ENCODE results near the gene LRP1B. TPM values are rescaled to one million over a fixed set of nuclear protein-coding genes. Genes with fewer than 3 reads are reported as not detected.

The LRP1B gene
- total and polyA plus RNA-seq, 2 of the 8 experiments (the other 6 are each of a cell fraction or from before 2014, with no cell fraction given) = 0.03 TPM; not detected in 1

DNA sequence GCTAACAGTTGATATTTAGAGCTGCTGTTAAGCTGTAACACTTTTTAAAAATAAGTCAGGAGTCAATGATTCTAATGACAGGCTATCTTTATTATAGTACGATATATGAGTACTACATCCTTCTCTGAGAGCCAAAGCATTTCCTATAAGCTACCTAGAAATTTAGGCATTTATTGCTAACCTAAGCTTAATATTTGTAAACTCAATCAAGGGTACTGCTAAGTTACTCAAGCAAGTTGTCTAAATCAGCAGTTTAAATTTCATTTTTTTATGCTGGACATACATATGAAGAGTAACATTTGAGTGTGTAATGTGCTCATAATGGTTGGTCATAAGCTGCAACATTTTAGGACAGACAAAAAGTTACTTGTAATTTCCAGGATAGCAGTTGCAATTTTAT, 1774.1 kb downstream of the LRP1B start (continued):
- TF ChIP-seq, protein P1, sequence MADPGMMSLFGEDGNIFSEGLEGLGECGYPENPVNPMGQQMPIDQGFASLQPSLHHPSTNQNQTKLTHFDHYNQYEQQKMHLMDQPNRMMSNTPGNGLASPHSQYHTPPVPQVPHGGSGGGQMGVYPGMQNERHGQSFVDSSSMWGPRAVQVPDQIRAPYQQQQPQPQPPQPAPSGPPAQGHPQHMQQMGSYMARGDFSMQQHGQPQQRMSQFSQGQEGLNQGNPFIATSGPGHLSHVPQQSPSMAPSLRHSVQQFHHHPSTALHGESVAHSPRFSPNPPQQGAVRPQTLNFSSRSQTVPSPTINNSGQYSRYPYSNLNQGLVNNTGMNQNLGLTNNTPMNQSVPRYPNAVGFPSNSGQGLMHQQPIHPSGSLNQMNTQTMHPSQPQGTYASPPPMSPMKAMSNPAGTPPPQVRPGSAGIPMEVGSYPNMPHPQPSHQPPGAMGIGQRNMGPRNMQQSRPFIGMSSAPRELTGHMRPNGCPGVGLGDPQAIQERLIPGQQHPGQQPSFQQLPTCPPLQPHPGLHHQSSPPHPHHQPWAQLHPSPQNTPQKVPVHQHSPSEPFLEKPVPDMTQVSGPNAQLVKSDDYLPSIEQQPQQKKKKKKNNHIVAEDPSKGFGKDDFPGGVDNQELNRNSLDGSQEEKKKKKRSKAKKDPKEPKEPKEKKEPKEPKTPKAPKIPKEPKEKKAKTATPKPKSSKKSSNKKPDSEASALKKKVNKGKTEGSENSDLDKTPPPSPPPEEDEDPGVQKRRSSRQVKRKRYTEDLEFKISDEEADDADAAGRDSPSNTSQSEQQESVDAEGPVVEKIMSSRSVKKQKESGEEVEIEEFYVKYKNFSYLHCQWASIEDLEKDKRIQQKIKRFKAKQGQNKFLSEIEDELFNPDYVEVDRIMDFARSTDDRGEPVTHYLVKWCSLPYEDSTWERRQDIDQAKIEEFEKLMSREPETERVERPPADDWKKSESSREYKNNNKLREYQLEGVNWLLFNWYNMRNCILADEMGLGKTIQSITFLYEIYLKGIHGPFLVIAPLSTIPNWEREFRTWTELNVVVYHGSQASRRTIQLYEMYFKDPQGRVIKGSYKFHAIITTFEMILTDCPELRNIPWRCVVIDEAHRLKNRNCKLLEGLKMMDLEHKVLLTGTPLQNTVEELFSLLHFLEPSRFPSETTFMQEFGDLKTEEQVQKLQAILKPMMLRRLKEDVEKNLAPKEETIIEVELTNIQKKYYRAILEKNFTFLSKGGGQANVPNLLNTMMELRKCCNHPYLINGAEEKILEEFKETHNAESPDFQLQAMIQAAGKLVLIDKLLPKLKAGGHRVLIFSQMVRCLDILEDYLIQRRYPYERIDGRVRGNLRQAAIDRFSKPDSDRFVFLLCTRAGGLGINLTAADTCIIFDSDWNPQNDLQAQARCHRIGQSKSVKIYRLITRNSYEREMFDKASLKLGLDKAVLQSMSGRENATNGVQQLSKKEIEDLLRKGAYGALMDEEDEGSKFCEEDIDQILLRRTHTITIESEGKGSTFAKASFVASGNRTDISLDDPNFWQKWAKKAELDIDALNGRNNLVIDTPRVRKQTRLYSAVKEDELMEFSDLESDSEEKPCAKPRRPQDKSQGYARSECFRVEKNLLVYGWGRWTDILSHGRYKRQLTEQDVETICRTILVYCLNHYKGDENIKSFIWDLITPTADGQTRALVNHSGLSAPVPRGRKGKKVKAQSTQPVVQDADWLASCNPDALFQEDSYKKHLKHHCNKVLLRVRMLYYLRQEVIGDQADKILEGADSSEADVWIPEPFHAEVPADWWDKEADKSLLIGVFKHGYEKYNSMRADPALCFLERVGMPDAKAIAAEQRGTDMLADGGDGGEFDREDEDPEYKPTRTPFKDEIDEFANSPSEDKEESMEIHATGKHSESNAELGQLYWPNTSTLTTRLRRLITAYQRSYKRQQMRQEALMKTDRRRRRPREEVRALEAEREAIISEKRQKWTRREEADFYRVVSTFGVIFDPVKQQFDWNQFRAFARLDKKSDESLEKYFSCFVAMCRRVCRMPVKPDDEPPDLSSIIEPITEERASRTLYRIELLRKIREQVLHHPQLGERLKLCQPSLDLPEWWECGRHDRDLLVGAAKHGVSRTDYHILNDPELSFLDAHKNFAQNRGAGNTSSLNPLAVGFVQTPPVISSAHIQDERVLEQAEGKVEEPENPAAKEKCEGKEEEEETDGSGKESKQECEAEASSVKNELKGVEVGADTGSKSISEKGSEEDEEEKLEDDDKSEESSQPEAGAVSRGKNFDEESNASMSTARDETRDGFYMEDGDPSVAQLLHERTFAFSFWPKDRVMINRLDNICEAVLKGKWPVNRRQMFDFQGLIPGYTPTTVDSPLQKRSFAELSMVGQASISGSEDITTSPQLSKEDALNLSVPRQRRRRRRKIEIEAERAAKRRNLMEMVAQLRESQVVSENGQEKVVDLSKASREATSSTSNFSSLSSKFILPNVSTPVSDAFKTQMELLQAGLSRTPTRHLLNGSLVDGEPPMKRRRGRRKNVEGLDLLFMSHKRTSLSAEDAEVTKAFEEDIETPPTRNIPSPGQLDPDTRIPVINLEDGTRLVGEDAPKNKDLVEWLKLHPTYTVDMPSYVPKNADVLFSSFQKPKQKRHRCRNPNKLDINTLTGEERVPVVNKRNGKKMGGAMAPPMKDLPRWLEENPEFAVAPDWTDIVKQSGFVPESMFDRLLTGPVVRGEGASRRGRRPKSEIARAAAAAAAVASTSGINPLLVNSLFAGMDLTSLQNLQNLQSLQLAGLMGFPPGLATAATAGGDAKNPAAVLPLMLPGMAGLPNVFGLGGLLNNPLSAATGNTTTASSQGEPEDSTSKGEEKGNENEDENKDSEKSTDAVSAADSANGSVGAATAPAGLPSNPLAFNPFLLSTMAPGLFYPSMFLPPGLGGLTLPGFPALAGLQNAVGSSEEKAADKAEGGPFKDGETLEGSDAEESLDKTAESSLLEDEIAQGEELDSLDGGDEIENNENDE (IDR thresholded peaks at IDR 0.05; ENCODE audit: insufficient replicate concordance, low read length) = no peak
- TF ChIP-seq CTBP2 (IDR thresholded peaks at IDR 0.05; ENCODE audit: borderline replicate concordance, insufficient read depth, insufficient read length, low read length) = no peak
- TF ChIP-seq POLR2A (IDR thresholded peaks at IDR 0.05; ENCODE audit: control extremely low read depth in 1 of 2, low read depth in 2 of 2, low read length in 2 of 2) = no peak
- no peak for TF ChIP-seq EGR1 (IDR thresholded peaks at IDR 0.05; ENCODE audit: borderline replicate concordance, low read depth, low read length)
- no peak for TF ChIP-seq RFX5 (IDR thresholded peaks at IDR 0.05; ENCODE audit: borderline replicate concordance, low read depth, low read length)
- no peak for TF ChIP-seq PHF8 (conservative IDR thresholded peaks at IDR 0.05; ENCODE audit: low read depth, low read length)
- TF ChIP-seq SP2 (IDR thresholded peaks at IDR 0.05; ENCODE audit: low read length) = no peak
- no peak for TF ChIP-seq ATF3 (IDR thresholded peaks at IDR 0.05; ENCODE audit: insufficient read depth, low read depth, low read length)
- no peak for TF ChIP-seq SP1 (IDR thresholded peaks at IDR 0.05; ENCODE audit: low read depth, low read length)
- TF ChIP-seq TAF1 (IDR thresholded peaks at IDR 0.05; ENCODE audit: low read depth, low read length) = no peak
- TF ChIP-seq RNF2 (IDR thresholded peaks at IDR 0.05; ENCODE audit: borderline replicate concordance, low read depth, low read length, missing control alignments, poor library complexity, severe bottlenecking) = no peak
- TF ChIP-seq BRCA1 (IDR thresholded peaks at IDR 0.05; ENCODE audit: low read depth, low read length) = no peak

Data from H1 (cell line).